Mononuclear cell (primary cell): ENCODE data around the gene STEAP2. TPM values are rescaled to one million over a fixed set of nuclear protein-coding genes. Genes with fewer than 3 reads are reported as not detected.

Experiments
- H3K27me3 ChIP-seq: 2 replicates; pipeline ENCODE4 v1.6.0; 2011; ENCODE audit warnings: low read length, control low read depth; ENCODE audit not compliant: insufficient read depth
- H3K4me1 ChIP-seq: 2 replicates; pipeline ENCODE4 v1.5.1; 2011; ENCODE audit warnings: mild to moderate bottlenecking, low read length, control low read depth; ENCODE audit not compliant: insufficient read depth
- H3K4me3 ChIP-seq: 2 replicates; pipeline ENCODE4 v1.5.1; 2011; ENCODE audit warnings: mild to moderate bottlenecking, low read length, moderate library complexity
- H3K9me3 ChIP-seq: 2 replicates; pipeline ENCODE4 v1.5.1; 2011; ENCODE audit warnings: low read depth, mild to moderate bottlenecking, control low read depth, low read length
- total RNA-seq: library from RNA; depleted of rRNA; stranded (reverse); fragments of >200 nt; gene quantifications from one replicate; pipeline ENCODE4 v1.2.3, GENCODE V29; 2012

The STEAP2 gene
- 0.10 TPM for total RNA-seq

DNA sequence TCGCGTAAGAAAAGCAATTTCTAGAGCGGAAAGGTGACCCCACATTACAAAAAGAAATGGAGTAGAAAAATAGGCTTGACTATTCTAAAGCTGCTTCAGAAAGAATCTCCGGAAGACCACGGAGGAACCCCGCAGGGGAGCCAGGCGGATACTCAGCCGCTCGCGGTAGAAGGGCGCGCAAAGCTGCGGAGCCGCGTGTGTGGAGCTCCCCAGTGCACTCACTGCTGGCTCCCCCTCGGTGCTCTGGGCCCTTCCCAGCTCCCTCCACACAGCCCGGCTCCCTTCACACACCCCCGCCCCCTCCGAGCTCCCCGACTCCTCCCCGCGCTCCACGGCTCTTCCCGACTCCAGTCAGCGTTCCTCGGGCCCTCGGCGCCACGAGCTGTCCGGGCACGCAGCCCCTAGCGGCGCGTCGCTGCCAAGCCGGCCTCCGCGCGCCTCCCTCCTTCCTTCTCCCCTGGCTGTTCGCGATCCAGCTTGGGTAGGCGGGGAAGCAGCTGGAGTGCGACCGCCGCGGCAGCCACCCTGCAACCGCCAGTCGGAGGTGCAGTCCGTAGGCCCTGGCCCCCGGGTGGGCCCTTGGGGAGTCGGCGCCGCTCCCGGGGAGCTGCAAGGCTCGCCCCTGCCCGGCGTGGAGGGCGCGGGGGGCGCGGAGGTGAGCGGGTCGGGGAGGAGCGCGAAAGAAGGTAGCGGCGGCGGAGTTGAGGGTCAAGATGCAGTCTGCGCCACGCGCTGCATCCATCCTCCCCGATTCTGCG lies at the start of gene STEAP2:
STEAP2 (plus strand) TSS at position 350 of the 758 bp plus-strand sequence. CDS start 13,343 bp downstream, outside the sequence.
- Histone ChIP-seq H3K9me3 (no peaks in the 10 kb centered on the region), H3K27me3 (peaks cover 61% of the 10 kb centered on the region), H3K4me1 (peaks cover 5% of the 10 kb centered on the region), H3K4me3 (no peak within 1 kb of the TSS)

- H3K9me3 ChIP-seq, result no peaks in the 10 kb centered on the region
- H3K4me3 ChIP-seq, result no peak overlapping the region
- no peaks in the 10 kb centered on the region for H3K27me3 ChIP-seq
- H3K4me1 ChIP-seq, result no peaks in the 10 kb centered on the region
These were observed 48.0 kb upstream of the STEAP2 start for GRCh38 chr7:90163534-90163933.

DNA sequence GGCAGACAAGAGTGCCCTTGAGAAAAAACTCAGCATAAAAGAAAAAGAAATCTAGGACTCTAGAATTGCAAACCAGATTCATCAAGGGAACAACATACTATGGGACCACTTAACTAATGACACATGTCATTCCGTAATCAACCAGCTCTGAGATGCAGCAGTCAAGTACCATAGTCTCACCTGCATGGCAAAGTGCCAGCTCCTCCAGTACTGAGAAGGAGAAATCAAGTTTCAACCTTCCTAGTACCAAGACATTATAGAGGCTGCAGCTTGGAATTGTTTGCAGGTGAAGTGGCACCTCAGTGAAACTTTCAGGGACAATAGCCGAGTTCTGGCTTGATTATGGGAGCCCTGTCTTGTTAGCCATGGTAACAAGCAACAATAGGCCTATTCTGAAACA lies 45.8 kb upstream of the STEAP2 start:
- H3K27me3 ChIP-seq, result no peaks in the 10 kb centered on the region
- no peak overlapping the region for H3K4me3 ChIP-seq
- no peaks in the 10 kb centered on the region for H3K4me1 ChIP-seq
- H3K9me3 ChIP-seq, result no peaks in the 10 kb centered on the region

DNA sequence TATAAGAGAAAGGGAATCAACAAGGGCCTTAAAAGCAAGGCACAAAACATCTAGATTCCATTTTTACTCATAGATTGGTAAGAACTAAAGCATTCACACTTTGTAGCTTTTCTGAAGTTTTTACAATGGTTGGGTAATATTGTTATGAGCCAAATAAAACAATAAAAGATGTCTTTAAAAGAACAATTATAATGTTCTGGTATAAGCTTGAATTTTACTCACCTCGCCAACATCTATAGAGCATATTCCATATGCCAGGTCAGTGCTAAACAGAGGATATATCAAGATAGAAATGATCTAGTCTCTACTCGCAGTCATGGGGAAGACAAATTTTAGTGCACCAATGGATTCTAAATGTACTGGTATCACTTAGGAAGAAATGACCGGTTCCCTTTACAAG lies 45.4 kb upstream of the STEAP2 start:
- no peaks in the 10 kb centered on the region for H3K27me3 ChIP-seq
- H3K4me1 ChIP-seq, result no peaks in the 10 kb centered on the region
- H3K9me3 ChIP-seq, result no peaks in the 10 kb centered on the region
- no peak overlapping the region for H3K4me3 ChIP-seq

DNA sequence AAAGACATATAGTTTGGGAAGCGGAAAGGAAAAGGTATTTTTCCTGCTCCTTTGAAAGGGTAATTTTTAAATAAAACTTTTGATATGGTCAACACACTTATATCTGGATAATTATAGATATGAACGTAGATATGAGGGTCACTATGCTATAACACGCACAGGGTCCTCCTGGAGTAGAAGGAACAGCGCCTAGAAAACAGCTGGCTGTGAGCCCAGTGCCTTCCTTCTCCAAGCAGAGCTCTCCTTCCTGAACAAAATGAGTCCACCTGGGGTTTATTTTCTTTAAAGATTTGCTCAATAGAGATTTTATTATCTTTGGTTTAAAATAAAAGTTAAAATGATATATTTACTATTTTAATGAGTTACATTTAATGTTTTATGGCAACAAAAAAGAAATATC lies 44.2 kb upstream of the STEAP2 start:
- no peaks in the 10 kb centered on the region for H3K27me3 ChIP-seq
- no peak overlapping the region for H3K4me3 ChIP-seq
- no peaks in the 10 kb centered on the region for H3K4me1 ChIP-seq
- no peaks in the 10 kb centered on the region for H3K9me3 ChIP-seq

GRCh38 chr7:90169891-90170290 lies 41.6 kb upstream of the STEAP2 start:
- Histone ChIP-seq H3K4me3 (no peak overlapping the region), H3K9me3 (no peaks in the 10 kb centered on the region), H3K27me3 (no peaks in the 10 kb centered on the region), H3K4me1 (no peaks in the 10 kb centered on the region)

DNA sequence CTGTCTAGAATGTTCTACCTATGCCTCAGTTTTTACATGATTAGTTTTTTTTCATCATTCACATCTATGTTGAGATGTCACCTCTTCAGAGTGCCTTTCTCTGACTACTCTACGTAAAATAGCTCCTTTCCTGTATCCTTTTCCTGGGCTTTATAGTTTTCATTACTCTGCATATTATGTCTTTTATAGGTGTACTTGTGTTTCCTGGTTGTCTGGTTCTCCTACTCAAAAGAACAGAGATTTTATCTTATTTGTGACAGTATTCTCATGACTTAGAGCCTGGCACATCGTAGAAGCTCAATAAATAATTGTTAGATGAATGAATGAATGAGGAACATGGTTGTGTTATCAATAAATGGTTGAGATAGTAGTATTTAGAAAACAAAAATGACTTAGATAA lies 39.4 kb upstream of the STEAP2 start:
- no peaks in the 10 kb centered on the region for H3K27me3 ChIP-seq
- H3K4me1 ChIP-seq, result no peaks in the 10 kb centered on the region
- no peak overlapping the region for H3K4me3 ChIP-seq
- H3K9me3 ChIP-seq, result no peaks in the 10 kb centered on the region

GRCh38 chr7:90172624-90173023 lies 38.9 kb upstream of the STEAP2 start:
- Histone ChIP-seq H3K9me3 (no peaks in the 10 kb centered on the region), H3K4me3 (no peak overlapping the region), H3K4me1 (no peaks in the 10 kb centered on the region), H3K27me3 (no peaks in the 10 kb centered on the region)

DNA sequence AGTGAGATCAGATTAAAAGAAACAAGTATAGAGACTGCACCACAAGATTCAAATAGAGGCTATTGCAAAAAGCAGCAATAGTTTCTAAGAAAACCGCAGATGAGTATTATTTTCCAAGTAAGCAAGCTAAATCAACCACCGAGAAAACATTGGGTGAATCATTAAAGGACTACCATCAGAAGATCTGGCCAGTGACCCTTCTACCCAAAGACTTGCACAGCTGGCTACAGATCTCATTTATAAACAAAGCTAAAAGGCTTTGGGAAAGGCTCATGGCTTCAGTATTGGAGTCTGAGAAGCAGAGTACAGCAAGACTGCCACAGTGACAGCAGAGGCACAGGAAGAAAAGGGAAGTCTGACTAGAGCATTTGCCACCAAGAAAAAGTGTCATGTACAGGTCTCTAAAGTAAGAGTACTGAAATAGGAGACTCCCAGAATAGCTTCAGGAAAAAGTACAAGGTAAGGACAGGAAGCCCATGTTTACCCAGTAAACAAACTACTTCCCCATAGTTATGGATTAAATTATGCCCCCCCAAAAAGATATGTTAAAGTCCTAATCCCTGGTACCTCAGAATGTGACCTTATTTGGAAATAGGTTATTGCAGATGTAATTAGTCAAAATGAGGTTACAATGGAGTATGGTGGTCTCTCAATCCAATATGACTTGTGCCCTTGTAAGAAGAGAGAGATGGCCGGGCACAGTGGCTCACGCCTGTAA lies 38.3 kb upstream of the STEAP2 start:
- no peaks in the 10 kb centered on the region for H3K4me1 ChIP-seq
- no peak overlapping the region for H3K4me3 ChIP-seq
- H3K27me3 ChIP-seq, result no peaks in the 10 kb centered on the region
- no peaks in the 10 kb centered on the region for H3K9me3 ChIP-seq

DNA sequence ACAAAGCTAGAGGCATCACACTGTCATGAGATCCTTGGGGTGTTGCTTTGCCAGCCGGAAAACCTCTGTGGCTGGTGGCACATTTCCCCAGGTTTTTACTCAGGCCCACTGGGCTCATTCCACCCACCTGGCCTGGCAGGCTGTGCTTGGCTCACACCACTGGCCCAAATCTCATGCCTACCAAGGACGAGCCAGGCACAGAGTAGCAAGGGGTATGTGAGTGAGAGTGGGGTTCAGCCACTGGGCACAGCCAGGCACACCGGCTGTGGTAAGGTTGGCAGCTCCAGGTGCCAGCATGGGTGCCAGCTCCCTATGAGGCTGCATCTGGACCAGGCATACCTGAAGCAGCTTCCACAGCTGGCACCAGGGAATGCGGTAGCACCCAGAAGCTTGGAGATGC lies 35.9 kb upstream of the STEAP2 start:
- no peaks in the 10 kb centered on the region for H3K9me3 ChIP-seq
- no peak overlapping the region for H3K4me3 ChIP-seq
- peaks cover 12% of the 10 kb centered on the region for H3K4me1 ChIP-seq
- H3K27me3 ChIP-seq, result no peaks in the 10 kb centered on the region

- H3K27me3 ChIP-seq, result no peaks in the 10 kb centered on the region
- H3K4me1 ChIP-seq, result peaks cover 12% of the 10 kb centered on the region
- H3K4me3 ChIP-seq, result no peak overlapping the region
- H3K9me3 ChIP-seq, result no peaks in the 10 kb centered on the region
These were observed 35.3 kb upstream of the STEAP2 start for GRCh38 chr7:90176195-90176594.

- H3K4me3 ChIP-seq, result no peak overlapping the region
- peaks cover 12% of the 10 kb centered on the region for H3K4me1 ChIP-seq
These were observed 33.4 kb upstream of the STEAP2 start for GRCh38 chr7:90178166-90178565.

DNA sequence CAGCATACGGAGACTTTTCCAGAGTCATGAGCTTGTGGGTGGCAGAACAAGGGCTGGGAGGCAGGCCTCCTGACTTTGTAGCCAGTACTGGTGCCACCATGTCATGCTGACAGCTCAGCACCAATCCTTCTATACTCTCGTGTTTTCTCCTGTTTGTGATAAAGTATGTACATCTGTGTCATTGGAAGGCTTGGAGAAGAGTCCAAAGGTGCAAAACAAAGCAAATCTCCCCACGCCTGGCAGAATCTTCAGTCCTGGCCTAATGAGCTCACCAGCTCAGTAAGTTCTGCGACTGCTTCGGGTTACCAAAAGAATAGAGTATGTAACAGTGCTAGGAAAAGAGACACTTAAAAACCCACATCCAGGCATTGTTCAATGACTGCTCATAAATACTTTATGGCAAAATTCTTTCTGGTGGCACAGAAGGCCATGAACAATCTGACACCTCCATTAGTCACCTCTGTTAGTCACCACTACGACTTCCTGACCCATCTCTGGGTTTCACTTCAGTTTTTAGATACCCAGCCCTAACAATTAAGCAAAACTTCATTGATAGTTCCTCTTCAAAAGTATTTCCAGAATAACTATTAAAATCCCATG lies 32.8 kb upstream of the STEAP2 start:
- Histone ChIP-seq H3K9me3 (no peaks in the 10 kb centered on the region), H3K4me3 (no peak overlapping the region), H3K4me1 (peaks cover 12% of the 10 kb centered on the region), H3K27me3 (no peaks in the 10 kb centered on the region)

More at GRCh38 chr7:90178166-90178565, 33.4 kb upstream of the STEAP2 start:
- no peaks in the 10 kb centered on the region for H3K27me3 ChIP-seq
- no peaks in the 10 kb centered on the region for H3K9me3 ChIP-seq

DNA sequence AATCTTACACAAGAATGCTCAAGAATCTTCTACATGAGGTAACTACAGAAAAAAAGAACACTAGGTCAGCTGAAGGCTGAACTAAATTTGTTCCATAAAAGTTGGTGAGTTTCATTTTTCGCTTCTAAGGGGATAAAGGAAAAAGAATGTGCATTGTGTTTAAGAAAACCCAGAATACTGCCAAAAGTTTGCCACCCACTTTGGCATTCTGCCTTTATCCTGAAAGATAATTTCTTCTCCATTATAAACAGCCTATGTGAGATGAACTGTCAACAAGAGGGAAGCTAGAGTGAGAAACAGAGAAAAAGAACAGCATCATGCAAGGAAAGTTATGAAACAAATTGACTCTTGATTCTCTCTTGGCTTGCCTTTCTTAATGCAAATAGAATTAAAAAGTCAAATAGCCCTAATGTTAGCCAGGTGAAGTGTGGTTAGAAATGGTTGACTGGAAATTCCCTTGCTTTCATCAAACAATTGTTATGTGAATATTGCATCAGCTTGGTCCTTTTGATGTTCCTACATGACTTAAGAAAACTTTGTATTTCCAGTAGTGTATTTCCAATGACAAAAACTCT lies 31.4 kb upstream of the STEAP2 start:
- Histone ChIP-seq H3K27me3 (no peaks in the 10 kb centered on the region), H3K4me1 (peaks cover 12% of the 10 kb centered on the region), H3K9me3 (no peaks in the 10 kb centered on the region), H3K4me3 (no peak overlapping the region)

DNA sequence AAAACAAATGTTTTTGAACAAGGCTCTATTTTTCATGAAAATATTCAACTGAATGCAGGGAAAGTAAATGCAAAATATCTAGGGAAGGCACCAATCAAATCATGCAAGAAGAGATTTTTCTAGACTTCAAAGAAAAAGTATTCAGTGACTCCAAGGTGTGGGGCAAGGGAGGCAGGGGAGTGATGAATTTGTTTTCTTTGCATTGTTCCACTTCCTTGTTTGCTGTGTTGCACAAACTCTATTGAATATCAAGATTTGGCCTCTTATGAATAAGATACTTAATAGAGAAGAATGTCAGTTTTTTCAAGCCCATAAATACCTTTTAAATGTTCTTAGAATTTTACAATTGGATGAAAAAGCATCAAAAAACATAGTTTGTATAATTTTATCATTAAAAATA lies 30.9 kb upstream of the STEAP2 start:
- H3K27me3 ChIP-seq, result no peaks in the 10 kb centered on the region
- no peaks in the 10 kb centered on the region for H3K9me3 ChIP-seq
- H3K4me3 ChIP-seq, result no peak overlapping the region
- peaks cover 12% of the 10 kb centered on the region for H3K4me1 ChIP-seq
